ENCODE data around the gene YIF1A.

Gene YIF1A

DNA sequence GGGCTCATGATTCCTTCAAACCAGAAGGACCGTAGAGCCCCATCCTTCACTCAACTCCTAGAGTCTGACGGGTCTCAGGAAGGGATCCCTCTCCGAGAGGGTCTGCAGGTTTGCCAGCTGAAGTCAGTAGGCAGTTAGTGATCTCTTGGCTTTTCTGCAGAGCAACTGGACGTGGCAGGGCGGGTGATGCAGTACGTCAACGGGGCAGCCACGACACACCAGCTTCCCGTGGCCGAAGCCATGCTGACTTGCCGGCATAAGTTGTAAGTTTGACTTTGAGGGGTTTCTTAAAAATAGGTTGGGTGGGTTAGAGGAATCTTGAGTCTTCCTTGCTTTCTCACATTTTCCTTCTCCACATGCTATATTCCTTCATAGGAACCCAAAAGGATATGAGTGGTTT is 53.8 kb downstream of the YIF1A start:
- no peaks in the 10 kb centered on the region for H3K27me3 ChIP-seq (ENCODE audit: control insufficient read depth, insufficient read depth, low read length)
- H3K4me3 ChIP-seq (ENCODE audit: low read depth, low read length): no peak overlapping the region
- H3K4me1 ChIP-seq: no peaks in the 10 kb centered on the region
- H3K36me3 ChIP-seq (ENCODE audit: control insufficient read depth, insufficient read depth, low read length): no peaks in the 10 kb centered on the region
- TF ChIP-seq, protein P1, sequence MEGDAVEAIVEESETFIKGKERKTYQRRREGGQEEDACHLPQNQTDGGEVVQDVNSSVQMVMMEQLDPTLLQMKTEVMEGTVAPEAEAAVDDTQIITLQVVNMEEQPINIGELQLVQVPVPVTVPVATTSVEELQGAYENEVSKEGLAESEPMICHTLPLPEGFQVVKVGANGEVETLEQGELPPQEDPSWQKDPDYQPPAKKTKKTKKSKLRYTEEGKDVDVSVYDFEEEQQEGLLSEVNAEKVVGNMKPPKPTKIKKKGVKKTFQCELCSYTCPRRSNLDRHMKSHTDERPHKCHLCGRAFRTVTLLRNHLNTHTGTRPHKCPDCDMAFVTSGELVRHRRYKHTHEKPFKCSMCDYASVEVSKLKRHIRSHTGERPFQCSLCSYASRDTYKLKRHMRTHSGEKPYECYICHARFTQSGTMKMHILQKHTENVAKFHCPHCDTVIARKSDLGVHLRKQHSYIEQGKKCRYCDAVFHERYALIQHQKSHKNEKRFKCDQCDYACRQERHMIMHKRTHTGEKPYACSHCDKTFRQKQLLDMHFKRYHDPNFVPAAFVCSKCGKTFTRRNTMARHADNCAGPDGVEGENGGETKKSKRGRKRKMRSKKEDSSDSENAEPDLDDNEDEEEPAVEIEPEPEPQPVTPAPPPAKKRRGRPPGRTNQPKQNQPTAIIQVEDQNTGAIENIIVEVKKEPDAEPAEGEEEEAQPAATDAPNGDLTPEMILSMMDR (IDR thresholded peaks at IDR 0.05): no peak
- H2AFZ ChIP-seq: no peak overlapping the region
- H3K27ac ChIP-seq: no peak overlapping the region
- H3K9ac ChIP-seq: no peak overlapping the region
- no peak overlapping the region for H3K4me2 ChIP-seq (ENCODE audit: low read length)
- H3K79me2 ChIP-seq: no peaks in the 10 kb centered on the region
- no peaks in the 10 kb centered on the region for H3K9me3 ChIP-seq (ENCODE audit: control insufficient read depth, low read length)

Data from parathyroid adenoma (tissue), 2 donors.